A549 (cell line): ENCODE data around the gene MT1B. TPM values are rescaled to one million over a fixed set of nuclear protein-coding genes. Genes with fewer than 3 reads are reported as not detected.

ENCODE experiments used
- ATAC-seq, 2 experiments: fragments of 200-7000 bp in 1 of 2; fragments of >200 bp in 1 of 2; cut with Nextera tagmentation in 1 of 2; cut with Tn5 transposase in 1 of 2; 3 replicates each; pipeline versions ENCODE4 v1.8.0 to v1.9.1; 2018 to 2020; ENCODE audit warnings: mild to moderate bottlenecking in 1 of 2, moderate library complexity in 1 of 2
- CTCF ChIA-PET: fragments of 300-600 bp; sonication (Branson Sonifier 250); formaldehyde crosslinking; extraction: SDS; loops from one replicate; lab custom pipeline; 2021; ENCODE audit warnings: antibody characterized with exemption, inconsistent platforms; lab: Yijun Ruan, JAX
- POLR2A ChIA-PET: fragments of 350-600 bp; formaldehyde crosslinking; extraction: SDS; loops from one replicate; lab custom pipeline; 2021; ENCODE audit warnings: antibody characterized with exemption, inconsistent platforms; lab: Yijun Ruan, JAX
- DNase-seq, 2 experiments: peaks; one replicate each; pipeline versions ENCODE4 v3.0.0 to v3.0.0-alpha.2; 2011 to 2016; ENCODE audit warnings: low read depth in 1 of 2, low spot score in 1 of 2
- FAIRE-seq: peaks from 2 replicates; lab custom pipeline; 2011; peaks lifted over from hg19 to GRCh38; lab: Jason Lieb, UNC
- H3K27ac ChIP-seq, 2 experiments: fragments of >200 bp; sonication (Bioruptor Twin); formaldehyde crosslinking; 3 replicates each; pipeline ENCODE4 v1.5.1; 2016 to 2017
- H3K4me1 ChIP-seq: fragments of >200 bp; sonication (Bioruptor Twin); formaldehyde crosslinking; 3 replicates; pipeline ENCODE4 v1.6.1; 2016
- H3K4me2 ChIP-seq: fragments of >200 bp; sonication (Bioruptor Twin); formaldehyde crosslinking; 3 replicates; pipeline ENCODE4 v1.6.1; 2016
- H3K4me3 ChIP-seq: fragments of >200 bp; sonication (Bioruptor Twin); formaldehyde crosslinking; 3 replicates; pipeline ENCODE4 v1.5.1; 2016
- H3K9me3 ChIP-seq: fragments of >200 bp; sonication (Bioruptor Twin); formaldehyde crosslinking; 3 replicates; pipeline ENCODE4 v1.6.1; 2016
- BCL3 ChIP-seq: fragments of >200 bp; sonication (Bioruptor Twin); formaldehyde crosslinking; IDR thresholded peaks from 3 replicates; pipeline ENCODE4 v1.6.1; 2016
- BHLHE40 ChIP-seq: IDR thresholded peaks from 2 replicates; pipeline ENCODE4 v1.6.1; 2012; ENCODE audit warnings: low read depth, low read length, inconsistent platforms
- CBX2 ChIP-seq: fragments of 200-600 bp; sonication (generic); IDR thresholded peaks from 2 replicates; pipeline ENCODE4 v1.6.1; 2016; ENCODE audit warnings: low read depth, mild to moderate bottlenecking, borderline replicate concordance
- CEBPB ChIP-seq, 2 experiments: fragments of >200 bp in 1 of 2; sonication (Bioruptor Twin) in 1 of 2; formaldehyde crosslinking in 1 of 2; IDR thresholded peaks; 2 replicates each; pipeline ENCODE4 v1.6.1; 2012 to 2016
- CHD2 ChIP-seq: fragments of 150-350 bp; IDR thresholded peaks from 2 replicates; pipeline ENCODE4 v1.6.1; 2014; ENCODE audit warnings: low read length; ENCODE audit not compliant: partially characterized antibody
- EP300 ChIP-seq, 2 experiments: fragments of >200 bp; sonication (Bioruptor Twin); formaldehyde crosslinking; IDR thresholded peaks; 2 replicates in 1 of 2; 3 replicates in 1 of 2; pipeline ENCODE4 v1.6.1; 2016 to 2017
- FOSB ChIP-seq: fragments of 250-450 bp; sonication (Bioruptor Pico); IDR thresholded peaks from 2 replicates; pipeline ENCODE4 v1.5.0; 2020; ENCODE audit warnings: mild to moderate bottlenecking, moderate library complexity
- FOXS1 ChIP-seq: fragments of 250-450 bp; sonication (Bioruptor Pico); IDR thresholded peaks from 2 replicates; pipeline ENCODE4 v1.5.0; 2020; ENCODE audit warnings: mild to moderate bottlenecking, moderate library complexity
- GATA3 ChIP-seq: IDR thresholded peaks from 2 replicates; pipeline ENCODE4 v1.6.1; 2012; ENCODE audit warnings: borderline replicate concordance
- HOXB5 ChIP-seq: fragments of 250-450 bp; sonication (Bioruptor Pico); IDR thresholded peaks from 2 replicates; pipeline ENCODE4 v1.5.0; 2020; ENCODE audit warnings: mild to moderate bottlenecking, moderate library complexity
- JUN ChIP-seq, 2 experiments: fragments of >200 bp; sonication (Bioruptor Twin); formaldehyde crosslinking; IDR thresholded peaks; 2 replicates in 1 of 2; 3 replicates in 1 of 2; pipeline ENCODE4 v1.6.1; 2016 to 2017
- KDM1A ChIP-seq: fragments of 200-600 bp; sonication (generic); IDR thresholded peaks from 2 replicates; pipeline ENCODE4 v1.6.1; 2016; ENCODE audit warnings: low read depth, mild to moderate bottlenecking
- MAZ ChIP-seq: fragments of 150-350 bp; IDR thresholded peaks from 2 replicates; pipeline ENCODE4 v1.6.1; 2014; ENCODE audit warnings: antibody characterized with exemption, low read depth, low read length, borderline replicate concordance
- MYC ChIP-seq: IDR thresholded peaks from 2 replicates; pipeline ENCODE4 v1.6.1; 2012; ENCODE audit warnings: mild to moderate bottlenecking, inconsistent platforms, low read length, improper control_type of control experiment, borderline replicate concordance
- NFE2L2 ChIP-seq: fragments of 150-350 bp; conservative IDR thresholded peaks from 2 replicates; pipeline ENCODE4 v1.6.1; 2014; ENCODE audit warnings: low read length
- NPAS2 ChIP-seq: fragments of 250-450 bp; sonication (Bioruptor Pico); IDR thresholded peaks from 2 replicates; pipeline ENCODE4 v1.8.0; 2022; ENCODE audit warnings: mild to moderate bottlenecking, moderate library complexity, borderline replicate concordance
- NR3C1 ChIP-seq: fragments of >200 bp; sonication (Bioruptor Twin); formaldehyde crosslinking; IDR thresholded peaks from 3 replicates; pipeline ENCODE4 v1.6.1; 2017
- RAD21 ChIP-seq, 2 experiments: fragments of >200 bp in 1 of 2; sonication (Bioruptor Twin) in 1 of 2; formaldehyde crosslinking in 1 of 2; IDR thresholded peaks in 1 of 2; conservative IDR thresholded peaks in 1 of 2; 2 replicates in 1 of 2; 3 replicates in 1 of 2; pipeline ENCODE4 v1.6.1; 2012 to 2018; ENCODE audit warnings: inconsistent platforms in 1 of 2
- RARB ChIP-seq: fragments of 250-450 bp; sonication (Bioruptor Pico); IDR thresholded peaks from 2 replicates; pipeline ENCODE4 v1.8.0; 2021; ENCODE audit warnings: mild to moderate bottlenecking, moderate library complexity
- RCOR1 ChIP-seq: fragments of 150-350 bp; IDR thresholded peaks from 2 replicates; pipeline ENCODE4 v1.6.1; 2014; ENCODE audit warnings: antibody characterized with exemption, low read length, low read depth
- ZFP36 ChIP-seq: fragments of 450-650 bp; IDR thresholded peaks from 2 replicates; pipeline ENCODE4 v1.6.1; 2014; ENCODE audit warnings: borderline replicate concordance; ENCODE audit not compliant: partially characterized antibody
- WGBS: methylation state at CpG from one replicate; pipeline ENCODE4 v1.1.6; 2017; ENCODE audit errors: missing lambda C conversion rate; 5-methylcytosine and 5-hydroxymethylcytosine counted together
- polyA plus RNA-seq, 4 experiments: library from polyadenylated mRNA; depleted of rRNA in 3 of 4; stranded (reverse); fragments of >200 nt; fragmentation: RNase III in 1 of 4; extraction: RNeasy Plus Mini Kit Qiagen cat#74134 plus additional on column Dnase treatment in 1 of 4; gene quantifications; 2 replicates in 3 of 4; 3 replicates in 1 of 4; pipeline ENCODE4 v1.2.3, GENCODE V29; 2011 to 2017
- TF ChIP-seq, protein P1 (sequence below): IDR thresholded peaks from 2 replicates; pipeline ENCODE4 v1.6.1; 2012
- TF ChIP-seq, protein P2 (sequence below): fragments of 250-450 bp; sonication (Bioruptor Pico); IDR thresholded peaks from 2 replicates; pipeline ENCODE4 v1.5.0; 2020; ENCODE audit warnings: low read depth, mild to moderate bottlenecking, moderate library complexity
- TF ChIP-seq, protein P3 (sequence below): fragments of >200 bp; sonication (Bioruptor Twin); formaldehyde crosslinking; IDR thresholded peaks from 2 replicates; pipeline ENCODE4 v1.6.1; 2016
- TF ChIP-seq, protein P4 (sequence below): fragments of 200-600 bp; sonication (generic); IDR thresholded peaks from 2 replicates; pipeline ENCODE4 v1.6.1; 2016; ENCODE audit warnings: antibody characterized with exemption, mild to moderate bottlenecking, moderate library complexity

Gene MT1B
- polyA plus RNA-seq, 2 of the 4 experiments (the other 2 are of a cell fraction), result not detected

DNA sequence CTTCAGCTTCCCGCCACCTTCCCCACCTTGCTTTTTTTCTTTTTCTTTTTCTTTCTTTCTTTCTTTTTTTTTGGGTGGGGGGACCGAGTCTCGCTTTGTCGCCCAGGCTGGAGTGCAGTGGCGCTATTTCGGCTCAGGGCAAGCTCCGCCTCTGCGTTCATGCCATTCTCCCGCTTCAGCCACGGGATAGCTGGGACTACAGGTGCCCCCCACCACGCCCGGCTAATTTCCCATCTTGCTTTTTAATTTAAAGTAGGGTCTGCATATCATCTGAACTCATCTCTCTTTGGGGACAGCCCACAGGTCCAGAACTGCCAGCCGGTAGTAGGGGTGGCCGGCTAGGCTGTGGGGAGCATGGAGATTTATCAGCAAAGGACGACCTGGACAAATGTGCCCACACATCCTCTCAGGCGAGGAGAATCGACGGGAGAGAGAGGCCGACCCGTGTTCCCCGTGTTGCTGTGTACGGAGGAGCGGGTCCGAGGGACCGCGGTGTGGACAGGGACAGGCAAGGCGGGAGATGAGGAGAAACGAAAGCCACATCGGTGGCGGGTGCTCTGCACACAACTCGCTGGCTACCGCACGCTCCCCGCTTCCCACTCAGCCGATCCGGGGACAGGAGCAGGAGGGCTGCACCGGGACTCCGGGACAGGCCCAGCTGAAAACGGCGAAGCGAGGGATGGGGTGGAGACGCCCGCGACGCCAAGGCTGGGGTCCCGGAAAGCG, 16.8 kb upstream of the MT1B start:
- ChIA-PET POLR2A (no interaction called here), CTCF (interaction anchor here (0.8 to 25.6 kb wide), 5 partner anchors 9 to 67 kb away, joined by 3 to 340 read pairs (median 4); partner anchors contain the start of gene MT2A)
- FAIRE-seq (no peak), DNase-seq (no peak), ATAC-seq (no peak)
- no peaks in the 10 kb centered on the region for H3K9me3 ChIP-seq
- H3K27ac ChIP-seq, result no peak overlapping the region
- TF ChIP-seq EP300 (IDR thresholded peaks at IDR 0.05) (no peak), NPAS2 (CRISPR knock-in tag) (no peak), FOSB (CRISPR knock-in tag) (no peak), BCL3 (no peak), MYC (no peak), MAZ (no peak), FOXS1 (no peak), ZFP36 (no peak), BHLHE40 (no peak), CBX2 (no peak), JUN (IDR thresholded peaks at IDR 0.05) (no peak), CEBPB (IDR thresholded peaks at IDR 0.05) (no peak), RCOR1 (no peak), RARB (CRISPR knock-in tag) (no peak)
- TF ChIP-seq, protein P1, sequence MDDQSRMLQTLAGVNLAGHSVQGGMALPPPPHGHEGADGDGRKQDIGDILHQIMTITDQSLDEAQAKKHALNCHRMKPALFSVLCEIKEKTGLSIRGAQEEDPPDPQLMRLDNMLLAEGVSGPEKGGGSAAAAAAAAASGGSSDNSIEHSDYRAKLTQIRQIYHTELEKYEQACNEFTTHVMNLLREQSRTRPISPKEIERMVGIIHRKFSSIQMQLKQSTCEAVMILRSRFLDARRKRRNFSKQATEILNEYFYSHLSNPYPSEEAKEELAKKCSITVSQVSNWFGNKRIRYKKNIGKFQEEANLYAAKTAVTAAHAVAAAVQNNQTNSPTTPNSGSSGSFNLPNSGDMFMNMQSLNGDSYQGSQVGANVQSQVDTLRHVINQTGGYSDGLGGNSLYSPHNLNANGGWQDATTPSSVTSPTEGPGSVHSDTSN, result no peak
- H3K4me1 ChIP-seq, result 0 out of 3 replicates have a peak, but pooled peaks cover 3% of the 10 kb centered on the region
- no peak overlapping the region for H3K4me2 ChIP-seq
- 82% methylated on average over 47 of the region's 47 CpGs for WGBS
- H3K4me3 ChIP-seq, result no peak overlapping the region

- no peak for FAIRE-seq
- TF ChIP-seq, protein P2, sequence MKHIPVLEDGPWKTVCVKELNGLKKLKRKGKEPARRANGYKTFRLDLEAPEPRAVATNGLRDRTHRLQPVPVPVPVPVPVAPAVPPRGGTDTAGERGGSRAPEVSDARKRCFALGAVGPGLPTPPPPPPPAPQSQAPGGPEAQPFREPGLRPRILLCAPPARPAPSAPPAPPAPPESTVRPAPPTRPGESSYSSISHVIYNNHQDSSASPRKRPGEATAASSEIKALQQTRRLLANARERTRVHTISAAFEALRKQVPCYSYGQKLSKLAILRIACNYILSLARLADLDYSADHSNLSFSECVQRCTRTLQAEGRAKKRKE (CRISPR knock-in tag), result no peak
- TF ChIP-seq BCL3 (no peak), NR3C1 (no peak), RAD21 (conservative IDR thresholded peaks at IDR 0.05 in 1 of 2, IDR thresholded peaks at IDR 0.05 in 1 of 2) (no peak), NPAS2 (CRISPR knock-in tag) (no peak), CHD2 (no peak), HOXB5 (no peak), NFE2L2 (no peak), CEBPB (IDR thresholded peaks at IDR 0.05) (no peak), GATA3 (no peak), RCOR1 (no peak), KDM1A (no peak)
- TF ChIP-seq, protein P1, result no peak
- TF ChIP-seq, protein P3, sequence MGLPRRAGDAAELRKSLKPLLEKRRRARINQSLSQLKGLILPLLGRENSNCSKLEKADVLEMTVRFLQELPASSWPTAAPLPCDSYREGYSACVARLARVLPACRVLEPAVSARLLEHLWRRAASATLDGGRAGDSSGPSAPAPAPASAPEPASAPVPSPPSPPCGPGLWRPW, result no peak
- TF ChIP-seq, protein P4, sequence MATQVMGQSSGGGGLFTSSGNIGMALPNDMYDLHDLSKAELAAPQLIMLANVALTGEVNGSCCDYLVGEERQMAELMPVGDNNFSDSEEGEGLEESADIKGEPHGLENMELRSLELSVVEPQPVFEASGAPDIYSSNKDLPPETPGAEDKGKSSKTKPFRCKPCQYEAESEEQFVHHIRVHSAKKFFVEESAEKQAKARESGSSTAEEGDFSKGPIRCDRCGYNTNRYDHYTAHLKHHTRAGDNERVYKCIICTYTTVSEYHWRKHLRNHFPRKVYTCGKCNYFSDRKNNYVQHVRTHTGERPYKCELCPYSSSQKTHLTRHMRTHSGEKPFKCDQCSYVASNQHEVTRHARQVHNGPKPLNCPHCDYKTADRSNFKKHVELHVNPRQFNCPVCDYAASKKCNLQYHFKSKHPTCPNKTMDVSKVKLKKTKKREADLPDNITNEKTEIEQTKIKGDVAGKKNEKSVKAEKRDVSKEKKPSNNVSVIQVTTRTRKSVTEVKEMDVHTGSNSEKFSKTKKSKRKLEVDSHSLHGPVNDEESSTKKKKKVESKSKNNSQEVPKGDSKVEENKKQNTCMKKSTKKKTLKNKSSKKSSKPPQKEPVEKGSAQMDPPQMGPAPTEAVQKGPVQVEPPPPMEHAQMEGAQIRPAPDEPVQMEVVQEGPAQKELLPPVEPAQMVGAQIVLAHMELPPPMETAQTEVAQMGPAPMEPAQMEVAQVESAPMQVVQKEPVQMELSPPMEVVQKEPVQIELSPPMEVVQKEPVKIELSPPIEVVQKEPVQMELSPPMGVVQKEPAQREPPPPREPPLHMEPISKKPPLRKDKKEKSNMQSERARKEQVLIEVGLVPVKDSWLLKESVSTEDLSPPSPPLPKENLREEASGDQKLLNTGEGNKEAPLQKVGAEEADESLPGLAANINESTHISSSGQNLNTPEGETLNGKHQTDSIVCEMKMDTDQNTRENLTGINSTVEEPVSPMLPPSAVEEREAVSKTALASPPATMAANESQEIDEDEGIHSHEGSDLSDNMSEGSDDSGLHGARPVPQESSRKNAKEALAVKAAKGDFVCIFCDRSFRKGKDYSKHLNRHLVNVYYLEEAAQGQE, result no peak
Observed at GRCh38 chr16:56635441-56635967, 16.2 kb upstream of the MT1B start.

More at GRCh38 chr16:56635441-56635967, 16.2 kb upstream of the MT1B start:
- ChIA-PET CTCF (interaction anchor here (1.2 to 25.6 kb wide), 2 partner anchors 8 to 26 kb away, joined by 4 to 340 read pairs; partner anchors contain the start of gene MT2A), POLR2A (no interaction called here)
- H3K9me3 ChIP-seq, result no peaks in the 10 kb centered on the region
- H3K27ac ChIP-seq, result no peak overlapping the region
- ATAC-seq (no peak), DNase-seq (no peak)
- no peak overlapping the region for H3K4me2 ChIP-seq
- H3K4me1 ChIP-seq, result 0 out of 3 replicates have a peak, but pooled peaks cover 3% of the 10 kb centered on the region
- H3K4me3 ChIP-seq, result no peak overlapping the region
- WGBS, result 80% methylated on average over 37 of the region's 40 CpGs
